HepG2 (cell line): ENCODE results near the gene TTC31. TPM values are rescaled to one million over a fixed set of nuclear protein-coding genes. Genes with fewer than 3 reads are reported as not detected.

Experiments used
- AHDC1 ChIP-seq: sonication (generic); formaldehyde crosslinking; IDR thresholded peaks from 2 replicates; pipeline ENCODE4 v1.5.1; 2020; ENCODE audit warnings: mild to moderate bottlenecking, missing genetic modification reagents, borderline replicate concordance
- DRAP1 ChIP-seq: IDR thresholded peaks from 2 replicates; pipeline ENCODE4 v1.6.1; 2016; ENCODE audit warnings: missing genetic modification reagents, missing compliant biosample characterization
- E2F5 ChIP-seq: sonication (generic); formaldehyde crosslinking; conservative IDR thresholded peaks from 2 replicates; pipeline ENCODE4 v1.4.0; 2020; ENCODE audit warnings: missing genetic modification reagents
- FUBP1 ChIP-seq: sonication (generic); formaldehyde crosslinking; IDR thresholded peaks from 2 replicates; pipeline ENCODE4 v1.5.1; 2020; ENCODE audit warnings: missing genetic modification reagents, mild to moderate bottlenecking, borderline replicate concordance
- ONECUT2 ChIP-seq: sonication (generic); formaldehyde crosslinking; IDR thresholded peaks from 2 replicates; pipeline ENCODE4 v1.4.0; 2020; ENCODE audit warnings: missing genetic modification reagents
- PRPF4 ChIP-seq: fragments of 200-400 bp; formaldehyde crosslinking; IDR thresholded peaks from 2 replicates; pipeline ENCODE4 v1.6.1; 2016; ENCODE audit warnings: low read length, low read depth; ENCODE audit not compliant: poor library complexity, severe bottlenecking
- RFX3 ChIP-seq: IDR thresholded peaks from 2 replicates; pipeline ENCODE4 v1.6.1; 2016; ENCODE audit warnings: missing biosample characterization, missing genetic modification reagents
- SALL1 ChIP-seq: sonication (generic); formaldehyde crosslinking; IDR thresholded peaks from 2 replicates; pipeline ENCODE4 v1.8.0; 2022; ENCODE audit warnings: mild to moderate bottlenecking, missing genetic modification reagents
- SOX6 ChIP-seq, 2 experiments: fragments of 450-650 bp in 1 of 2; sonication (generic) in 1 of 2; formaldehyde crosslinking in 1 of 2; IDR thresholded peaks; 2 replicates each; pipeline versions ENCODE4 v1.4.0 to v1.6.1; 2017 to 2020; ENCODE audit warnings: antibody characterized with exemption in 1 of 2, mild to moderate bottlenecking in 1 of 2, missing genetic modification reagents in 1 of 2
- U2AF1 ChIP-seq: fragments of 200-400 bp; formaldehyde crosslinking; optimal IDR thresholded peaks from 2 replicates; pipeline ENCODE3; 2017; ENCODE audit warnings: mild to moderate bottlenecking, low read depth, low read length
- ZBTB20 ChIP-seq: sonication (generic); formaldehyde crosslinking; IDR thresholded peaks from 2 replicates; pipeline ENCODE4 v1.8.1; 2023; ENCODE audit warnings: missing genetic modification reagents, low read depth, mild to moderate bottlenecking, borderline replicate concordance
- ZMYM4 ChIP-seq: sonication (generic); formaldehyde crosslinking; IDR thresholded peaks from 2 replicates; pipeline ENCODE4 v1.8.1; 2023; ENCODE audit warnings: mild to moderate bottlenecking, missing genetic modification reagents
- ZNF274 ChIP-seq: sonication (generic); formaldehyde crosslinking; IDR thresholded peaks from 2 replicates; pipeline ENCODE4 v1.5.1; 2020; ENCODE audit warnings: mild to moderate bottlenecking, missing genetic modification reagents
- ZNF501 ChIP-seq: sonication (generic); formaldehyde crosslinking; IDR thresholded peaks from 2 replicates; pipeline ENCODE4 v1.5.1; 2020; ENCODE audit warnings: mild to moderate bottlenecking, moderate library complexity, missing genetic modification reagents
- ZNF549 ChIP-seq: sonication (generic); formaldehyde crosslinking; IDR thresholded peaks from 2 replicates; pipeline ENCODE4 v1.5.0; 2020; ENCODE audit warnings: missing genetic modification reagents
- ZNF552 ChIP-seq: sonication (generic); formaldehyde crosslinking; IDR thresholded peaks from 2 replicates; pipeline ENCODE4 v1.9.0; 2022; ENCODE audit warnings: missing genetic modification reagents, mild to moderate bottlenecking, borderline replicate concordance
- ZNF572 ChIP-seq: sonication (generic); formaldehyde crosslinking; IDR thresholded peaks from 2 replicates; pipeline ENCODE4 v1.5.1; 2020; ENCODE audit warnings: mild to moderate bottlenecking, missing genetic modification reagents
- ZNF629 ChIP-seq: sonication (generic); formaldehyde crosslinking; conservative IDR thresholded peaks from 2 replicates; pipeline ENCODE4 v1.5.0; 2020; ENCODE audit warnings: missing genetic modification reagents
- polyA plus RNA-seq, 8 experiments: library from polyadenylated mRNA; depleted of rRNA in 3 of 8; stranded (reverse) in 7 of 8; unstranded in 1 of 8; fragments of >200 nt; fragmentation: Illumina TruSeq in 4 of 8; extraction: Trizol in 4 of 8; gene quantifications; 2 replicates each; pipeline versions ENCODE4 v1.2.1 to v1.2.3, GENCODE V29; 2011 to 2016; ENCODE audit warnings: low read depth in 4 of 8, missing spikeins in 1 of 8, mixed read lengths in 1 of 8; ENCODE audit not compliant: insufficient read depth in 1 of 8
- total RNA-seq, 5 experiments: library from RNA; depleted of rRNA; stranded (reverse); fragments of >200 nt; fragmentation: Illumina TruSeq; extraction: Trizol; gene quantifications; 2 replicates each; pipeline ENCODE4 v1.2.3, GENCODE V29; 2016; ENCODE audit warnings: low read depth in 1 of 5

The TTC31 gene
- total and polyA plus RNA-seq, 2 of the 13 experiments (the other 11 are each of a cell fraction or from before 2014, with no cell fraction given), result 28.3 to 39.5 TPM

- TF ChIP-seq DRAP1 (peak; percentile 80), ZBTB20 (CRISPR knock-in tag) (peak; percentile 84; the same call in 1 of the 2 replicates), ZNF549 (CRISPR knock-in tag) (no peak), PRPF4 (no peak), RFX3 (CRISPR knock-in tag) (peak; percentile 94), U2AF1 (no peak), AHDC1 (CRISPR knock-in tag) (0 out of 2 replicates have a peak, but pooled peaks have one; percentile 39), ZNF274 (peak; percentile 83), ZNF629 (CRISPR knock-in tag) (no peak; the same call in 1 of the 2 replicates), SOX6 (IDR thresholded peaks at IDR 0.05) (no peak), SOX6 (CRISPR knock-in tag; IDR thresholded peaks at IDR 0.05) (peak; percentile 80), ZNF501 (CRISPR knock-in tag) (peak; percentile 90), SALL1 (peak; percentile 93), ZNF572 (CRISPR knock-in tag) (peak; percentile 97; the same call in 1 of the 2 replicates), ONECUT2 (no peak), E2F5 (0 out of 2 replicates have a peak, but pooled peaks have one; percentile 21), FUBP1 (CRISPR knock-in tag) (peak; percentile 88; the same call in 1 of the 2 replicates), ZMYM4 (CRISPR knock-in tag) (peak; percentile 94), ZNF552 (CRISPR knock-in tag) (peak; percentile 87; the same call in 1 of the 2 replicates)
These were observed 24.5 kb downstream of the TTC31 start, which contains the start of gene PCGF1 (continued) for GRCh38 chr2:74507145-74507925.
